K562 (cell line): Measurements from ENCODE around the gene ORMDL2. TPM values are rescaled to one million over a fixed set of nuclear protein-coding genes. Genes with fewer than 3 reads are reported as not detected.

Experiments
- AFF4 ChIP-seq: sonication (generic); formaldehyde crosslinking; IDR thresholded peaks from 2 replicates; pipeline ENCODE4 v1.8.0; 2023; ENCODE audit warnings: mild to moderate bottlenecking, missing genetic modification reagents
- FOXO4 ChIP-seq: fragments of 450-650 bp; formaldehyde crosslinking; IDR thresholded peaks from 2 replicates; pipeline ENCODE4 v1.4.0; 2020; ENCODE audit warnings: mild to moderate bottlenecking, moderate library complexity
- MCM7 ChIP-seq, 2 experiments: fragments of 450-650 bp; IDR thresholded peaks; 2 replicates each; pipeline ENCODE4 v1.6.1; 2016 to 2018
- POLR2H ChIP-seq: IDR thresholded peaks from 2 replicates; pipeline ENCODE4 v1.6.1; 2016; ENCODE audit warnings: missing genetic modification characterization, low read depth, mild to moderate bottlenecking, control low read depth, missing compliant biosample characterization, moderate library complexity
- PTRF ChIP-seq: fragments of 450-650 bp; IDR thresholded peaks from 2 replicates; pipeline ENCODE4 v1.6.1; 2016; ENCODE audit warnings: mild to moderate bottlenecking, missing genetic modification characterization, missing compliant biosample characterization
- ZBTB5 ChIP-seq: fragments of 450-650 bp; IDR thresholded peaks from 2 replicates; pipeline ENCODE4 v1.6.1; 2017; ENCODE audit warnings: antibody characterized with exemption
- ZNF165 ChIP-seq: fragments of 250-450 bp; sonication (Bioruptor Pico); IDR thresholded peaks from 2 replicates; pipeline ENCODE4 v1.4.0; 2020; ENCODE audit warnings: borderline replicate concordance
- ZNF407 ChIP-seq: fragments of 450-650 bp; IDR thresholded peaks from 2 replicates; pipeline ENCODE4 v1.6.1; 2016; ENCODE audit warnings: low read depth
- polyA plus RNA-seq, 8 experiments: library from polyadenylated mRNA; depleted of rRNA in 4 of 8; stranded (reverse) in 5 of 8; unstranded in 3 of 8; fragments of >200 nt; fragmentation: Nextera tagmentation in 2 of 8; fragmentation: Illumina TruSeq in 1 of 8; extraction: Ambion mirVana in 2 of 8; extraction: Trizol in 1 of 8; gene quantifications; 2 replicates each; pipeline versions ENCODE4 v1.2.1 to v1.2.3, GENCODE V29; 2011 to 2014; ENCODE audit warnings: inconsistent platforms in 1 of 8, missing spikeins in 1 of 8
- total RNA-seq, 7 experiments: library from RNA; depleted of rRNA in 6 of 7; stranded (reverse); fragments of >200 nt in 6 of 7; fragmentation: Illumina TruSeq in 2 of 7; extraction: Trizol in 2 of 7; gene quantifications; 2 replicates each; pipeline versions ENCODE4 v1.2.1 to v1.2.3, GENCODE V29; 2011 to 2021; ENCODE audit warnings: low replicate concordance in 1 of 7

Gene ORMDL2
- total and polyA plus RNA-seq, 9 of the 15 experiments (the other 6 are each of a cell fraction or from before 2014, with no cell fraction given), result 9.9 to 113 (median 34.4) TPM

- 0 out of 2 replicates have a peak, but pooled peaks have one; percentile 67 for TF ChIP-seq AFF4
- no peak for TF ChIP-seq PTRF (tag)
- TF ChIP-seq ZBTB5, result no peak; the same call in 1 of the 2 replicates
- TF ChIP-seq ZNF165 (CRISPR knock-in tag), result no peak
- TF ChIP-seq MCM7 (IDR thresholded peaks at IDR 0.05), result no peak
- peak; percentile 84 for TF ChIP-seq POLR2H (tag)
- peak; percentile 57; the same call in 1 of the 2 replicates for TF ChIP-seq ZNF407
- no peak for TF ChIP-seq FOXO4 (CRISPR knock-in tag)
Measured at GRCh38 chr12:55817345-55818139, at the start of gene ORMDL2, which contains the start of gene SARNP (continued).
